NK-92 treated with Interleukin-12 subunit alpha and Interleukin-12 subunit beta, amount 100 ng/mL, for 24 hours (cell line): ENCODE results near the gene EIF4A3.

ENCODE experiments used
- DNase-seq: peaks from one replicate; lab custom pipeline; 2025; lab: John Stamatoyannopoulos, UW

The EIF4A3 gene

DNA sequence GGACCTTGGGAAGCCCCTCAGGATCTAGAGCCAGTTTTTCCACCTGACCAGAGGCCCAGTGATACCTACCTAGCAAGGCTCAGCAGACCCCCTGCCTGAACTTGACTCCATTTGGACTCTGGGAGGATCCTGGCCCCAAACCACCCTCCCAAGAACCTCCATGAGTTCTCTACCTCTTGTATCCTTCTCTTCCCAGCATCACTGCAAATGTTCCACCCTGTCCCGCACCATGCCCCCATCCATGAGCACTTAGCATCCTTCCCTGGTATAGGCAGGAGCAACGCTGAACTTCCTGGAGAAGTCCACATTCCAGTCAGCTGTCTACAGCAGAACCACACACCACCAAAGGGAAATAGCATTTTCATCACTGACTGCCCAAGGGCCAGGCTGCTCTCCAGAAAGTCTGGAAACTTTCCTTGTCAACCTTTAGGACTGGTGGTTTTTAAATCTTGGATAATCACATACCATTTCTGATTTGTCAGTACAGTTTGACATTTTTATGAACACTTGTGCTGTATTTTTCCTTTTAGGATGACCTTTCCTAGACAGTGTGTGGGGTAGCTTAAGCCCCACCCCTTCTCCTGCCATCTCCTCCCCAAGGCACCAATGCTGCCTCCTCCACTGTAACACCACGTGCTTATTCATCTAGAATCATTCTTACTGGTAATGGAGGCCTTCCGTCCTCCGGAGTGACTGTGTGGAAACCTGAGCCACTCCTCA lies 13.9 kb downstream of the EIF4A3 start:
- DNase-seq: no peak

DNA sequence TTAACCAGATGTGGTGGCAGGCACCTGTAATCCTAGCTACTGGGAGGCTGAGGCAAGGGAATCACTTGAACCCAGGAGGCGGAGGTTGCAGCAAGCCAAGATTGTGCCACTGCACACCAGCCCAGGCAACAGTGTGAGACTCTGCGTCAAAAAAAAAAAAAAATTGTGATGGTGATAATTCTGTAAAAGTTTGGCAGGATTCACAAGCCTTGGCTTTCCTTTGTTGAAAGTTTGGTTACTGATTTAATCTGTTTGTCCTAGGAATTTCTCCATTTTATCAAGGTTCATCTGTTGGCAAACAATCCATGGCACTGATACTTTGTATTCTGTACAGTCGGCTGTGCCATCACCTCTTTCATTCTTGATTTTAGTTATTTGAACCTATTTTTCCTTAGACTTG lies 15.9 kb downstream of the EIF4A3 start:
- no peak for DNase-seq

DNA sequence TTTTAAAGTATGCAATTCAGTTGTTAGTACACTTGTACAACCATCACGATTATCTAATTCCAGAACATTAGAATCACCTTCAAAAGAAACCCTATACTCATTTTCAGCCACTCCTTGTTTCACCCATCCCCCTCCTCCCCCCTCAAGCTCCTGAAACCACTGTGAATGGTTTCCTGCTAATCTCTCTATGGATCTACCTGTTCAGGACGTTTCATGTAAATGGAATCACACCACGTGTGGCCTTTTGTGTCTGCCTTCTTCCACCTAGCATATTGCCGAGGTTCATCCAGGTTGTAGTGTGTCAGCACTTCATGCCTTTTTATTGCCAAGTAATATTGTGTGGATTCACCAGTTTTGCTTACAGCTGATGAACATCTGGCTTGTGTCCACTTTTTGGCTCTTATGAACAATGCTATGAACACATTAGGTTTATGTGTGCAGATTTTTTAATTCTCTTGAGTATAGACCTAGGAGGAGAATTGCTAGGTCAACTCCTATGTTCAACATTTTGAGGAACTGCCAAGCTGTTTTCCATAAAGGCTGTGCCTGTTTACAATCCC lies 17.8 kb downstream of the EIF4A3 start:
- no peak for DNase-seq

GRCh38 chr17:80126449-80126715 lies 20.5 kb downstream of the EIF4A3 start:
- DNase-seq: no peak

DNA sequence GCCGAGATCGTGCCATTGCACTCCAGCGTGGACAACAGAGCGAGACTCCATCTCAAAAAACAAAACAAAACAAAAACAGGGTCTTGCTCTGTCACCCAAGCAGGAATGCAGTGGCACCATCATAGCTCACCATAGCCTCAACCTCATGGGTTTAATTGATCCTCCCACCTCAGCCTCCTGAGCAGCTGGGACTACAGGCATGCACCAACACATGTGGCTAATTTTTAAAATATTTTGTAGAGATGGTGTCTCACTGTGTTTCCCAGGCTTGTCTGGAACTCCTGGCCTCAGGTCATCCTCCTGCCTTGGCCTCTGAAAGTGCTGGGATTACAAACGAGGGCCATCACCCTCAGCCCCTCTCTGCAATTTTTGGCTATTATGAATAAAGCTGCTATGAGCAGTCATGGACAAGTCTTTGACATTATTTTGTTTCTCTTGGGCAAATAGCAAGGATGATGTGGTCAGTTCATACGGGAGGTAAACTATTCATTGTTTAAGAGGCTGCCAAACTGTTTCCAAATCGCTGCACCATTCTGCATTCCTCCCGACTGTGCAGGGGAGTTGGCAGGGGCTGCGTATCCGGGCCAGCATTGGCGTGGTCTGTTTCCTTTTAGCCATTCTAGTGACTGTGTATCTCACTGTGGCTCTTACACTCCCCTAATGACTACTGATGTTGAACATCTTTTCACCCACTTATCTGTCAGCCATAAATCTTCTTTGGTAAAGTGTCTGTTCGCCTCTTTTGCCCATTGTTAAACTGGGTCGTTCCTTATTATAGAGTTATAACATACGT lies 21.1 kb downstream of the EIF4A3 start:
- no peak for DNase-seq

DNA sequence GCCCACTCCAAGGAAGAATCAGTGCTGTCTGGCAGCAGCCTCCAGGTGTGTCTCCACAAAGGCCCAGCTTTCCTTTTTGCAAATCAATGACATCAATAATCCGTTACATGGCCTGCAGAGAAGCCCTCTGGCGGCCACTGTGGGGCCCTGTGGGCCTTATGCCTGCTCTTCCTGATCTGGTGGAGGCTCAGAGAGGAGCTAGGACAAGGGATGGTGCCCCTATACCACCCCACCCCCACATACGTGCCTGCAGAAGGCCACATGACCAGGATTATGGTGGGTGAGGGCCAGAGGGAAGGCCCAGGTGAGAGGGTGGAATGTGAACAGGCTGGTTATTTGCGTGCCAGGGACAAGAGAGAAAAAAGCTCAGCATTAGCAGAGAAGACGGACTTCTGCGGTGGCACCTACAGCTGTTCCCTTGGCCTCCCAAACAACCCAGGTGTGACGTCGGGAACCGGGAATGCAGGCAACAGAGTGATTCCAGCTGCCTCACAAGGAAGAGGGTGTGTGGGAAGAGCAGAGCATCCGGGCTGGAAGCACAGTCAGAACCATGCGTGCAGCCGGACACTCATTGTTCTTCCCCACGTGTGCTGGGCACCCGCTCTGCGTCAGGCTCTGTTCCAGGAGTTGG lies 22.5 kb downstream of the EIF4A3 start:
- no peak for DNase-seq

DNA sequence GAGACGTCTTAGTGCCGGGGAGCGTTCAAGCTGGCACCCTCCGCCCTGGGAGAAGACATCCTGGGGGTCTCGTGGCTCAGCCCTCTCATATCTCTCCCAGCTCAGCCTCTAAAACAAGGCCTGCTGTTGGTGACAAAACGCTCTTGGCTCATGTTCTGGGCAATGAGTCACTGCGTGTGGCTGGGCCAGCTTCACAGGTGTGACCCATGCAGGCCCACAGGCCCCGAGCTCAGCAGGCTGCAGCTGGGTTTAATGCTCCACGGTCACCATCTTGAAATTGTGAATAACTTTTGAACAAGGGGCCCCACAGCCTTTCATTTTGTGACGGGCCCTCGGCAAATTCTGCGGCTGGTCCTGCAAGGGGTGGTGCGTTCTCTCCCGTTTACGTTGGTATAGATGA lies 23.1 kb downstream of the EIF4A3 start:
- peak; percentile 59 for DNase-seq

GRCh38 chr17:80122926-80123505 lies 23.9 kb downstream of the EIF4A3 start:
- no peak for DNase-seq

DNA sequence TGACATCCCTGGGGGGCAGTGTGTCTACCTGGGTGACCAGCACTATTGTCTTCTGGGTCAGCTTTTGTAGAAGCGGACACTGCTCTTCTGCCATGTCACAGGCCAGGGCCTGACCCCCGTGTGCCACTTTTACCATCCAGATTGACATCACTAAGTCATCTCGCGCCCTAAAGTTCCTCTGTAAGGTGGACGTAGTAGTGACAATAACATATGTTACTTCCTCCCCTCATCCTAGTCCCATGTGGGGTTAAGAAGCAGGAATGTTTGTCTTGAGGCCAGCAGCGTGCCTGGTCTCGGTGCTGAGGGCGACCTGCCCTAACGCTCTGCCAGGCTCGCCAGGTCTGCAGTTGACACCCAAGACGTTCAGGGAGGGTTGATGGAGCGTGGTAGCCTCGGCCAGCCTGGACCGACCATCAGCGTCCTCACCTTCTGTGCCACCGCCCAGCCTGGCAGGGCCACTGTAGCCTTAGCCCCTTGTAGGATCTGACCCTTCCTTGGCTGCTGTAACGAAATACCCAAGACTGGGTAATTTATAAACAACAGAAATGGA lies 24.8 kb downstream of the EIF4A3 start:
- no peak for DNase-seq

DNA sequence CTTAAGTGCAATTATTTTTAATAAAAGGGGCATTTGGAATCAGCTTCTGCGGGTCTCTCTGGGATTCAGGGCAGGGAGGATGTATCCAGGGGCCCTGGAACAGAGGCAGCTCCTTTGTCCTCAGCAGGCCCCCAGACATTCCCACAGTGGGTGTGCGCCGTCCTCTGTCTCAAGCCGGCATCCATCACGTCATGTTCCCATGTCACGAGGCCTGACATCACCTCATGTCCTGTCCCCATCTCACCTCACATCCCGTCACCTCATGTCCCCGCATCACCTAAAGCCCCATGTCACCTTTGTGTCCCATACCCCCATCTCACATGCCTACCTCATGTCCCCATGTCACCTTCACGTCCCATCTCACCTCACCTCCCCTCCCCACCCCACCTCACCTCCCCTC lies 27.1 kb downstream of the EIF4A3 start:
- DNase-seq: no peak

DNA sequence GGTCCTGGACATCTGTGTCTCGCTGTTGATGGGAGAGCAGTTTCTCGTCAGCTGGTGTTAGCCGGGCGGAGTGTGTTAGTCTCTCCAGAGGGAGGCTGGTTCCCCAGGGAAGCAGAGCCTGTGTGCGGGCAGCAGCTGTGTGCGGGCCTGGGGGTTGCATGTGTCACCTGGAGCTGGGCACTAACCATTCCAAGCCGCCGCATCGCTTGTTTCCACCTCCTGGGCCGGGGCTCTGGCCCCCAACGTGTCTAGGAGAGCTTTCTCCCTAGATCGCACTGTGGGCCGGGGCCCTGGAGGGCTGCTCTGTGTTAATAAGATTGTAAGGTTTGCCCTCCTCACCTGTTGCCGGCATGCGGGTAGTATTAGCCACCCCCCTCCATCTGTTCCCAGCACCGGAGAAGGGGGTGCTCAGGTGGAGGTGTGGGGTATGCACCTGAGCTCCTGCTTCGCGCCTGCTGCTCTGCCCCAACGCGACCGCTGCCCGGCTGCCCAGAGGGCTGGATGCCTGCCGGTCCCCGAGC lies 27.6 kb downstream of the EIF4A3 start:
- no peak for DNase-seq

DNA sequence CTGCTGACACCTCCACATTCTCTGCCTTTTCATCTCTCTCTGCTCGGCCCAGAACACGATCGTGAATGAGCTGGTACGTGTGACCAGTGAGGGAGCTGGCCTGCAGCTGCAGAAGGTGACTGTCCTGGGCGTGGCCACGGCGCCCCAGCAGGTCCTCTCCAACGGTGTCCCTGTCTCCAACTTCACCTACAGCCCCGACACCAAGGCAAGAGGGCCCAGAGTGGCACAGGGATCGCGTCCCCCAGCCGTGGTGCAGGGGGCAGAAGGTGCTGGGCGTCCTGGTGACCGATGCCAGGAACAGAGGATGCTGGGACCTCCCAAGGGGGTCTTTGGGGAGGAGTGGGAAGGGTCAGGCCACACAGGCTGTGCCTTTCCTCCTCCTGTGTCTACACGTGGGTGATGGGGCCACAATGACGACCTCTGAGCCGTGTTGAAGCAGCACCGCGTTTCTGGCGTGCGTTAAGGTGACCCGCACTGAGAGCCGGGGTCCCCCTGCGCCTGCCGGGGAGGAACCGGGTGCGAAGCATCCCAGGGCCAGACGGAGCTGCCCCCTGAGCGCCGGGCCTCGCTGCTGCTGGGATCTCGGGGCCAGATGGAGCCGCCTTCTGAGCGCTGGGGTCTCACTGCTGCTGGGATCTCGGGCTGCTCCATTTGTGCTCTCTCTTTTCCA lies 28.2 kb downstream of the EIF4A3 start:
- no peak for DNase-seq

GRCh38 chr17:80117491-80118401 lies 29.2 kb downstream of the EIF4A3 start:
- no peak for DNase-seq

DNA sequence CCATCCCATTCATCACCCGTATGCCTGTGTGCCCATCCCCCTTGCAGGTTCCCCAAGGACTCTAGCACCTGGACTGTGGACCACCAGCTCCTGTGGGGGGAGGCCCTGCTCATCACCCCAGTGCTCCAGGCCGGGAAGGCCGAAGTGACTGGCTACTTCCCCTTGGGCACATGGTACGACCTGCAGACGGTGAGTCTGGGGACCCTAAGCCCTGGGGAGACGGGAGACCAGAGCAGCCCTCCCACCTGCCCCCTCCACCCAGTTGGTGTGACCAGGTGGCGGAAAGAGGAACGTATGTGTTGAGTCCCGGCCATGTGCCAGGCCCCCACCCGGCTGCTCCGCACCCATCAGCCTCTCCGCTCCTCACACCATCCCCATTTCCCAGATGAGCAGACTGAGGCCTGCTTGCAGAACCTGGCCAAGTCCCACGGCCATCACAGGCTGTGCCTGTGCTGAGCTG lies 30.0 kb downstream of the EIF4A3 start:
- DNase-seq: no peak

- no peak for DNase-seq
These were observed 30.5 kb downstream of the EIF4A3 start for GRCh38 chr17:80116276-80116920.

- no peak for DNase-seq
These were observed 31.8 kb downstream of the EIF4A3 start for GRCh38 chr17:80115159-80115558.

DNA sequence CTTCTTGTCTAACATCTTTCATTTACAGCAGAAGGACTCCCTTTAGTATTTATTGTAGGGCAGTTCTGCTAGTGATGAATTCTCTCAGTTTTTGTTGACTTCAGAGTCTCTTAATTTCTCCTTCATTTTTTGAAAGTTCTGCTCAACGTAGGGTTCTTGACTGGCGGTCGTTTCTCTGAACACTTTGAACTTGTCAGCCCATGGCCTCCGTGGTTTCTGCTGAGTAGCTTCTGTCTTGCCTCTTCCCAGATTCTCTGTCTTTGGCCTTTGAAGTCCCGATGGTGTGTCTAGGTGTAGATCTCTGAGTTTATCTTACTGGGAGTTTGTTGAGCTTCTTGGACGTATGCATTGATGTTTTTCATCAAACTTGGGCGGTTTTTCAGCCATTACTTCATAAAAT lies 32.2 kb downstream of the EIF4A3 start:
- no peak for DNase-seq

GRCh38 chr17:80113033-80113484 lies 33.9 kb downstream of the EIF4A3 start:
- DNase-seq: no peak

DNA sequence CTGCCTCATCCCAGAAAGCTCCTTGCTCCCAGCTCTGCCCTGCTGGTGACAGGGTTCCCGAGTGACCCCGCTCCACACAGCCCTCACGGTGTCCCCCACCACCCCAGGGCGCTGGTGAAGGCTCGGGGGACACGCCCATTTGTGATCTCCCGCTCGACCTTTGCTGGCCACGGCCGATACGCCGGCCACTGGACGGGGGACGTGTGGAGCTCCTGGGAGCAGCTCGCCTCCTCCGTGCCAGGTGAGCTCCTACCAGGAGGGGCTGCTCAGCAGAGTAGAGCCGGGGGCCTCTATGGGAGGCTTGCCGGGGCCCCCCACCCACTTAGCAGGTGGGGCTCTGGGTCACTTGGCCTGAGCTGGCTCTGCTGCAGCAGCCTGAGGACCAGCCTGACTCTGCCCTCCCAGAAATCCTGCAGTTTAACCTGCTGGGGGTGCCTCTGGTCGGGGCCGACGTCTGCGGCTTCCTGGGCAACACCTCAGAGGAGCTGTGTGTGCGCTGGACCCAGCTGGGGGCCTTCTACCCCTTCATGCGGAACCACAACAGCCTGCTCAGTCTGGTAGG lies 34.4 kb downstream of the EIF4A3 start:
- no peak for DNase-seq
